GM12891 (cell line): Measurements from ENCODE around the gene PRPSAP1.

ENCODE experiments used
- POLR2A ChIP-seq: IDR thresholded peaks from 2 replicates; pipeline ENCODE4 v1.6.1; 2011; ENCODE audit warnings: low read depth, low read length, control low read depth
- POLR2AphosphoS5 ChIP-seq: IDR thresholded peaks from 2 replicates; pipeline ENCODE4 v1.6.1; 2011; ENCODE audit warnings: low read depth, low read length, control low read depth
- TAF1 ChIP-seq: IDR thresholded peaks from 2 replicates; pipeline ENCODE4 v1.6.1; 2011; ENCODE audit warnings: low read depth, low read length, control low read depth

DNA sequence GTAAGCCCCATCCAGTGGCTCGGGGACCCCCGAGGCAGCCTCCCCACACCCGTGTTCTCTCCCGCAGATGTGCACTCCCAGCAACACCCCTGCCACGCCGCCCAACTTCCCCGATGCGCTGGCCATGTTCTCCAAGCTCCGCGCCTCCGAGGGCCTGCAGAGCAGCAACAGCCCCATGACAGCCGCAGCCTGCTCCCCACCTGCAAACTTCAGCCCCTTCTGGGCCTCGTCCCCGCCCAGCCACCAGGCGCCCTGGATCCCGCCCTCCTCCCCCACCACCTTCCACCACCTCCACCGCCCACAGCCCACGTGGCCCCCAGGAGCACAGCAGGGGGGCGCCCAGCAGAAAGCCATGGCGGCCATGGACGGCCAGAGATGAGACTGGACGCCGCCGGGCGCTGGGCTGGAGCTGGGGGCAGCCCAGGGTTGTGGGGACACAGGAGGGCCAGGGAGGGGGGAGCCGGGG lies 83.6 kb downstream of the PRPSAP1 start:
- no peak for TF ChIP-seq POLR2A
- no peak for TF ChIP-seq POLR2AphosphoS5
- TF ChIP-seq TAF1 = no peak
